ENCODE measurements around the gene NUDT22.
A peak's percentile ranks its signal among the peaks of the same experiment; 100 is the strongest.

DNA sequence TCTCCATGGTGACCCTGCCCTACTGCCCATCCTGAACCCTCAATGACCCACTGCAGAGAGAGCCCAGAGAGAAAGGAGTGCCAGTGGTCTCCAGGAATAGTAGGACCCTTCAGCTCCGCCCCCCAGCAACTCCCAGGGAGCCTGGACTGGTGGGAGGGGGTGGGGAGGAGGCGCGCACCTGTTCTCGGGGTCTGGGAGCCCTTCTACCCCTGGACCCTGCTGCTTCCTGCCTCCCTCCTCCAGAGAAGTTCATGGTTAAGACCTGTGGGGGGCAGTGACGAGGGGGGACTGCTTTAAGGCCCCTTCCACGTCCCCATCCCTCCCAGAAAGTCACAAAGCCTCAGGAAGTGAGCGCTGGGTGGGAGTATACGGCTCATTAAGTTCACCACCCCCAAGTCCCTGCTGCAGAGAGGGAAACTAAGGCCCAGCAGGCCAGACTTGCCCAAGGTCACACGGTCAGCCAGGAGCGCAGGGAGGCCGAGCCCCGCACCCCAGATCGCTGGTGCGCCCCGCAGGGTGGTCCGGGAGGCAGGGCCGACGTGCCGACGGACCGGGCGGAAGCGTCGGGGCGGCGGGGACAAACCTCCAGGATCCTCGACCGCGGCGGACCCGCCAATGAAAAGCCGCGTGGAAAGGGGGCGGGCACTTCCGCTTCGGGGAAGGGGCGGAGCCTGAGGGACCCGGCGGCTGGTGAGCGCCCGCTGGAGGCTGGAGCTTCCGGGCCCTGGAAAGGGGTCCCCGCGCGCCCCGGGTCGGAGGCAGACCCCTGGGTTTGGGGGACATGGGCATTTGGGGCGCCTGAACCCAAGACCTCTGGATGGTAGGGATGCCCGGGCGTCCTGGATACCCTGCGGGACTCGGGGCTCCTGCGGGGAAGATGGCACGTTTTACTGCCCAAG, at the start of gene NUDT22, which contains the start of gene TRPT1:
- TF ChIP-seq, protein P1, sequence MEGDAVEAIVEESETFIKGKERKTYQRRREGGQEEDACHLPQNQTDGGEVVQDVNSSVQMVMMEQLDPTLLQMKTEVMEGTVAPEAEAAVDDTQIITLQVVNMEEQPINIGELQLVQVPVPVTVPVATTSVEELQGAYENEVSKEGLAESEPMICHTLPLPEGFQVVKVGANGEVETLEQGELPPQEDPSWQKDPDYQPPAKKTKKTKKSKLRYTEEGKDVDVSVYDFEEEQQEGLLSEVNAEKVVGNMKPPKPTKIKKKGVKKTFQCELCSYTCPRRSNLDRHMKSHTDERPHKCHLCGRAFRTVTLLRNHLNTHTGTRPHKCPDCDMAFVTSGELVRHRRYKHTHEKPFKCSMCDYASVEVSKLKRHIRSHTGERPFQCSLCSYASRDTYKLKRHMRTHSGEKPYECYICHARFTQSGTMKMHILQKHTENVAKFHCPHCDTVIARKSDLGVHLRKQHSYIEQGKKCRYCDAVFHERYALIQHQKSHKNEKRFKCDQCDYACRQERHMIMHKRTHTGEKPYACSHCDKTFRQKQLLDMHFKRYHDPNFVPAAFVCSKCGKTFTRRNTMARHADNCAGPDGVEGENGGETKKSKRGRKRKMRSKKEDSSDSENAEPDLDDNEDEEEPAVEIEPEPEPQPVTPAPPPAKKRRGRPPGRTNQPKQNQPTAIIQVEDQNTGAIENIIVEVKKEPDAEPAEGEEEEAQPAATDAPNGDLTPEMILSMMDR (IDR thresholded peaks at IDR 0.05), result peak in 2 of 4 experiments; percentile 20 to 56
- peak; percentile 89 for TF ChIP-seq POLR2AphosphoS5 (IDR thresholded peaks at IDR 0.05)

Measured in gastroesophageal sphincter (tissue), 3 donors.